Liver (tissue), 9 donors: ENCODE measurements around the gene IP6K3. TPM values are rescaled to one million over a fixed set of nuclear protein-coding genes. Genes with fewer than 3 reads are reported as not detected.

ENCODE experiments used
- DNase-seq: peaks from one replicate; pipeline ENCODE4 v3.0.0-alpha.2; 2017; ENCODE audit warnings: low spot score
- H3K27ac ChIP-seq, 2 donors: one replicate each; pipeline ENCODE4 v1.7.0; 2013; ENCODE audit warnings: inconsistent platforms in 2 of 2, low read length in 2 of 2, control low read depth in 1 of 2, low read depth in 1 of 2, mild to moderate bottlenecking in 1 of 2
- H3K27me3 ChIP-seq, 4 donors: one replicate each; pipeline versions ENCODE4 v1.6.1 to v1.7.0; 2013; ENCODE audit warnings: low read length in 3 of 4, inconsistent platforms in 1 of 4, mild to moderate bottlenecking in 1 of 4, moderate library complexity in 1 of 4; ENCODE audit not compliant: control insufficient read depth in 4 of 4, insufficient read depth in 4 of 4
- H3K36me3 ChIP-seq, 4 donors: one replicate each; pipeline versions ENCODE4 v1.6.1 to v1.7.0; 2013; ENCODE audit warnings: low read length in 3 of 4, mild to moderate bottlenecking in 3 of 4, low read depth in 1 of 4, moderate library complexity in 1 of 4; ENCODE audit not compliant: control insufficient read depth in 4 of 4, insufficient read depth in 3 of 4
- H3K4me1 ChIP-seq, 4 donors: one replicate each; pipeline versions ENCODE4 v1.6.1 to v1.7.0; 2013; ENCODE audit warnings: low read length in 3 of 4, mild to moderate bottlenecking in 3 of 4, moderate library complexity in 1 of 4; ENCODE audit not compliant: control insufficient read depth in 4 of 4, insufficient read depth in 4 of 4
- H3K4me3 ChIP-seq, 3 donors: one replicate each; pipeline versions ENCODE4 v1.6.1 to v1.7.0; 2013; ENCODE audit warnings: low read length in 3 of 3, control low read depth in 1 of 3, low read depth in 1 of 3, mild to moderate bottlenecking in 1 of 3
- H3K9ac ChIP-seq, 2 donors: one replicate each; pipeline ENCODE4 v1.7.0; 2013; ENCODE audit warnings: low read length in 2 of 2, mild to moderate bottlenecking in 2 of 2, moderate library complexity in 2 of 2, control low read depth in 1 of 2, low read depth in 1 of 2
- H3K9me3 ChIP-seq, 4 donors: one replicate each; pipeline versions ENCODE4 v1.6.1 to v1.7.0; 2013; ENCODE audit warnings: low read length in 3 of 4; ENCODE audit not compliant: control insufficient read depth in 4 of 4
- ATF3 ChIP-seq: IDR thresholded peaks from 2 replicates; pipeline ENCODE4 v1.6.1; 2016; ENCODE audit warnings: antibody characterized with exemption
- CTCF ChIP-seq: fragments of 150-350 bp; IDR thresholded peaks from 2 replicates; pipeline ENCODE4 v1.5.1; 2017; ENCODE audit warnings: improper control_type of control experiment, low read depth, low read length; ENCODE audit not compliant: missing input control
- EGR1 ChIP-seq, 2 donors: IDR thresholded peaks; 2 replicates each; pipeline ENCODE4 v1.6.1; 2016 to 2018; ENCODE audit warnings: antibody characterized with exemption in 2 of 2, low read depth in 2 of 2
- FOXA1 ChIP-seq: IDR thresholded peaks from 2 replicates; pipeline ENCODE4 v1.6.1; 2016; ENCODE audit warnings: antibody characterized with exemption
- FOXA2 ChIP-seq: IDR thresholded peaks from 2 replicates; pipeline ENCODE4 v1.6.1; 2016; ENCODE audit warnings: antibody characterized with exemption
- HNF4A ChIP-seq, 2 donors: conservative IDR thresholded peaks; 2 replicates each; pipeline ENCODE4 v1.6.1; 2016; ENCODE audit warnings: antibody characterized with exemption in 2 of 2, mild to moderate bottlenecking in 2 of 2
- HNF4G ChIP-seq: IDR thresholded peaks from 2 replicates; pipeline ENCODE4 v1.6.1; 2016; ENCODE audit warnings: antibody characterized with exemption
- JUND ChIP-seq, 2 donors: IDR thresholded peaks; 2 replicates each; pipeline ENCODE4 v1.6.1; 2016; ENCODE audit warnings: antibody characterized with exemption in 2 of 2
- MAX ChIP-seq: IDR thresholded peaks from 2 replicates; pipeline ENCODE4 v1.6.1; 2016; ENCODE audit warnings: antibody characterized with exemption
- RAD21 ChIP-seq, 2 donors: IDR thresholded peaks; 2 replicates each; pipeline ENCODE4 v1.6.1; 2016; ENCODE audit warnings: antibody characterized with exemption in 2 of 2, mild to moderate bottlenecking in 2 of 2
- REST ChIP-seq: IDR thresholded peaks from 2 replicates; pipeline ENCODE4 v1.6.1; 2016; ENCODE audit warnings: antibody characterized with exemption, mild to moderate bottlenecking
- SP1 ChIP-seq: IDR thresholded peaks from 2 replicates; pipeline ENCODE4 v1.6.1; 2018; ENCODE audit warnings: antibody characterized with exemption, mild to moderate bottlenecking
- TAF1 ChIP-seq: conservative IDR thresholded peaks from 2 replicates; pipeline ENCODE4 v1.6.1; 2016; ENCODE audit warnings: antibody characterized with exemption, mild to moderate bottlenecking
- YY1 ChIP-seq: IDR thresholded peaks from 2 replicates; pipeline ENCODE4 v1.6.1; 2016; ENCODE audit warnings: antibody characterized with exemption, mild to moderate bottlenecking
- ZBTB33 ChIP-seq: IDR thresholded peaks from 2 replicates; pipeline ENCODE4 v1.6.1; 2016; ENCODE audit warnings: antibody characterized with exemption
- WGBS: extraction: QIAGEN DNeasy Blood & Tissue Kit; methylation state at CpG from one replicate; pipeline ENCODE4 v1.1.7; 2013; 5-methylcytosine and 5-hydroxymethylcytosine counted together
- polyA plus RNA-seq, 2 donors: library from polyadenylated mRNA; stranded (reverse) in 1 of 2; unstranded in 1 of 2; fragments of 200-250 nt in 1 of 2; fragments of >200 nt in 1 of 2; fragmentation: Nextera tagmentation in 1 of 2; extraction: Ambion mirVana in 1 of 2; gene quantifications; one replicate each; pipeline versions ENCODE4 v1.2.1 to v1.2.3, GENCODE V29; 2013 to 2015
- total RNA-seq, 2 donors: library from RNA; depleted of rRNA; stranded (reverse); fragments of >200 nt; gene quantifications; one replicate each; pipeline ENCODE4 v1.2.3, GENCODE V29; 2014
- donor health status: healthy.
- donor health status: healthy.
- donor health status: healthy.
- donor health status: healthy.
- donor health status: healthy.

The IP6K3 gene
- total and polyA plus RNA-seq, 4 donors = 1.5 to 12.9 (median 6.7) TPM

- Histone ChIP-seq H3K27me3 (no peaks in the 10 kb centered on the region), H3K9me3 (no peaks in the 10 kb centered on the region), H3K36me3 (no peaks in the 10 kb centered on the region), H3K4me3 (no peak overlapping the region), H3K4me1 (peaks cover 8 to 34% (median 23%) of the 10 kb centered on the region in 4 donors), H3K27ac (no peak overlapping the region), H3K9ac (no peak overlapping the region)
- WGBS = 93% methylated on average over 10 of the region's 10 CpGs
- TF ChIP-seq MAX (no peak), RAD21 (IDR thresholded peaks at IDR 0.05) (no peak), ATF3 (no peak), JUND (IDR thresholded peaks at IDR 0.05) (no peak), FOXA1 (no peak), REST (no peak), CTCF (no peak)
- no peak for DNase-seq
Measured at GRCh38 chr6:33757906-33758305, 11.2 kb upstream of the IP6K3 start.

GRCh38 chr6:33757113-33757512 is 10.4 kb upstream of the IP6K3 start:
- Histone ChIP-seq H3K27ac (no peak overlapping the region), H3K36me3 (no peaks in the 10 kb centered on the region), H3K4me3 (no peak overlapping the region), H3K9me3 (no peaks in the 10 kb centered on the region), H3K4me1 (peaks cover 8 to 30% (median 20%) of the 10 kb centered on the region in 4 donors), H3K9ac (no peak overlapping the region), H3K27me3 (no peaks in the 10 kb centered on the region)
- WGBS = 86% methylated on average over 3 of the region's 3 CpGs
- DNase-seq = no peak
- no peak for TF ChIP-seq EGR1 (IDR thresholded peaks at IDR 0.05; ENCODE audit: low read depth in 2 of 2)
- TF ChIP-seq ATF3 = no peak
- no peak for TF ChIP-seq TAF1
- TF ChIP-seq JUND (IDR thresholded peaks at IDR 0.05) = no peak
- TF ChIP-seq HNF4G = no peak
- TF ChIP-seq YY1 = no peak
- no peak for TF ChIP-seq SP1
- no peak for TF ChIP-seq ZBTB33
- no peak for TF ChIP-seq FOXA2
- TF ChIP-seq MAX = no peak
- no peak for TF ChIP-seq FOXA1
- no peak for TF ChIP-seq HNF4A (conservative IDR thresholded peaks at IDR 0.05)
